Nephron (organoid): ENCODE measurements around the gene CLCN4.

Experiments
- H3K27ac Mint-ChIP-seq, 3 experiments: 2 replicates each; pipeline ENCODE4 v1.8.0; 2020; ENCODE audit warnings: mixed read lengths in 3 of 3, mild to moderate bottlenecking in 2 of 3, moderate library complexity in 1 of 3
- H3K27me3 Mint-ChIP-seq: 2 replicates; pipeline ENCODE4 v1.8.0; 2021; ENCODE audit warnings: low read depth, mild to moderate bottlenecking, moderate library complexity, mixed read lengths
- H3K36me3 Mint-ChIP-seq: 2 replicates; pipeline ENCODE4 v1.8.0; 2020; ENCODE audit warnings: low read depth, mixed read lengths
- H3K4me1 Mint-ChIP-seq: 2 replicates; pipeline ENCODE4 v1.8.0; 2020; ENCODE audit warnings: mixed read lengths
- H3K4me3 Mint-ChIP-seq, 3 experiments: 2 replicates each; pipeline ENCODE4 v1.8.0; 2020; ENCODE audit warnings: mild to moderate bottlenecking in 3 of 3, mixed read lengths in 3 of 3, moderate library complexity in 2 of 3
- H3K9me3 Mint-ChIP-seq: 2 replicates; pipeline ENCODE4 v1.8.0; 2020; ENCODE audit warnings: mixed read lengths
- CTCF ChIP-seq, 3 experiments: fragments of 200-600 bp; sonication (generic); IDR thresholded peaks; one replicate each; pipeline ENCODE4 v1.5.0; 2021; ENCODE audit warnings: antibody characterized with exemption in 3 of 3; ENCODE audit not compliant: unreplicated experiment in 3 of 3

The CLCN4 gene

DNA sequence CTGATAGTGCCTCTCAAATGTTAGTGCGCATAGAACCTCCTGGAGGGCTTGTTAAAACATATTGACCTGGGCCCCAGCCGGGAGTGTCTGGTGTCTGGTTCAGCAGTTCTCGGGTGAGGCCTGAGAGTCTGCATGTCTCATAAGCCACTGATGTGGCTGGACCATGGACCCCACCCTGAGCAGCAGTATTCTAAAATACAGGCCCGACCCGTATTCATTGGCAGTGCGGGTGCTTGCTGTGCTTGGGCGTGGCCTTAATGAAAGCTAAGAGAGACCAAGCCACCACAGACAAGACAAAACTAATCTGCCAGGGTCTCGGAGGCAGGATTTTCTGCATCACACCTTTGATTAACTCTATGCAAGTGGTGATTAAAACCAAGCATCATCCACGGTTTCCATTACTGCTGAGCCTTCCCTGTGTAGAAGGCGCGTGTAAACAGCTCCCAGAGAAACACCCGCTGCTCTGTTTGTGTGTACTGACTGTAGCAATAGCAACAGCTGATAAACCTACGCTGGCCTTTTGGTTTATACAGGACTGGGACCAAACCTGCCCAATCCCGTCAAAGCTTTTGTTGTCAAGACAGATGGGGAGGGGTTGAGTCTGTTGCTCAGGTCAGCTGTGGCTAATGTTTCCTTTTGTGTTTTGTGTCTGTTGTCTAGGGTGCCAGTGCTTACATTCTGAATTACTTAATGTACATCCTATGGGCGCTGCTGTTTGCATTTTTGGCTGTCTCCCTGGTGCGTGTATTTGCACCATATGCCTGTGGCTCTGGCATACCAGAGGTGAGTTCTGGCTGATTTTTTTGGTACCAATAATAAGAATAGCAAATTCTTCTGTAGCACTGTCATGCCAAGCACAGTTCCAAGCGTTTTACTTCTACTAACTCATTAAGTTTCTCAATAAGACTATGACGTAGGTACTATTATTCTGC, 40.8 kb downstream of the CLCN4 start:
- H3K4me1 Mint-ChIP-seq = peaks cover 22% of the 10 kb centered on the region
- peaks cover 7% of the 10 kb centered on the region for H3K9me3 Mint-ChIP-seq
- H3K27ac Mint-ChIP-seq = peak overlapping the region; percentile 28 to 58 (median 30)
- TF ChIP-seq CTCF (IDR thresholded peaks at IDR 0.05; ENCODE audit: unreplicated experiment in 3 of 3) = no peak
- H3K4me3 Mint-ChIP-seq = no peak overlapping the region
- H3K36me3 Mint-ChIP-seq = peaks cover 35% of the 10 kb centered on the region
- no peaks in the 10 kb centered on the region for H3K27me3 Mint-ChIP-seq

DNA sequence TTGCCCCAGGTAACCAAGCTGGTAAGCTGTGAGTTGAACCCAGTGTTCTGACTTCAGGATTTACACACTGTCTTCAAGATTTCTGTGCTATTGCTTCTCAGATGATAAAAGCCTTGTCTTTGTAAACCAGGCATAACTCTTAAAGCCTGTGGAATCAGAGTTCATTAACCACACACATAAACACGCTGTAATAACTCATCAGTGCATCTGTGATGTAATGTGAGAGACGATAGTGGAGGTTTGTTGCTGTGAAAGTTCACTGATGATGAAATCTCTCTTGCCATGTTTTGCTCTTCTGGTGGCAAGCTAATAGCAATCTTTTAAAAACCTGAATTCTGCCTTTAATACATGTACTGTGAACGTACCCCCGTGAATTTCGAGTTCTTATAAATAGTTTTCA, 41.5 kb downstream of the CLCN4 start:
- TF ChIP-seq CTCF (IDR thresholded peaks at IDR 0.05; ENCODE audit: unreplicated experiment in 3 of 3) = no peak
- H3K4me3 Mint-ChIP-seq = no peak overlapping the region

GRCh38 chrX:10199212-10199611, 42.4 kb downstream of the CLCN4 start:
- TF ChIP-seq CTCF (IDR thresholded peaks at IDR 0.05; ENCODE audit: unreplicated experiment in 3 of 3) = no peak
- Mint-ChIP-seq H3K4me3 (no peak overlapping the region), H3K27me3 (no peaks in the 10 kb centered on the region), H3K36me3 (peaks cover 28% of the 10 kb centered on the region), H3K4me1 (peaks cover 22% of the 10 kb centered on the region), H3K27ac (no peak overlapping the region), H3K9me3 (peaks cover 4% of the 10 kb centered on the region)

More for the DNA sequence above, 41.5 kb downstream of the CLCN4 start:
- Mint-ChIP-seq H3K4me1 (peaks cover 22% of the 10 kb centered on the region), H3K36me3 (peaks cover 29% of the 10 kb centered on the region), H3K9me3 (peaks cover 1% of the 10 kb centered on the region), H3K27ac (no peak overlapping the region), H3K27me3 (no peaks in the 10 kb centered on the region)

DNA sequence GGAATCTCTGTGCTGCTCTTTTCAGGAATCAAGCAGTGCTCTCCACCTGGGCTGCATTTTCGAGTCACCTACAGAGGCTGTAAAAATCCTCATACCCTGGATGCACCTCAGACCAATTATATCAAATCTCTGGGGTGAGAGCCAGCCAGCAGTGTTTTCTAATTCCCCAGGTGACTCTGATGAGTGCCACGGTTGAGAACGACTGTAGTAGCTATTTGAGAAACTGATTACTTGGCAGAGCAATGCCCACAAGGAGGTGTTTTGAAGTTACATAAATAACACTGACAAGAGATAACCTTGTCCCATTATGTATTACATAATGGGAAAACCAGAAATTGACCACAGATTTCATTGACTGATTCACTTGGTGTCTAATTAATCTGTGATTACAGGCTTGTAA, 46.8 kb downstream of the CLCN4 start:
- H3K36me3 Mint-ChIP-seq = peaks cover 36% of the 10 kb centered on the region
- peaks cover 12% of the 10 kb centered on the region for H3K9me3 Mint-ChIP-seq
- no peak overlapping the region for H3K27ac Mint-ChIP-seq
- peaks cover 2% of the 10 kb centered on the region for H3K4me1 Mint-ChIP-seq
- H3K27me3 Mint-ChIP-seq = no peaks in the 10 kb centered on the region
- H3K4me3 Mint-ChIP-seq = no peak overlapping the region
- no peak for TF ChIP-seq CTCF (IDR thresholded peaks at IDR 0.05; ENCODE audit: unreplicated experiment in 3 of 3)

GRCh38 chrX:10206317-10206716, 49.5 kb downstream of the CLCN4 start:
- no peak for TF ChIP-seq CTCF (IDR thresholded peaks at IDR 0.05; ENCODE audit: unreplicated experiment in 3 of 3)
- Mint-ChIP-seq H3K4me1 (no peaks in the 10 kb centered on the region), H3K4me3 (no peak overlapping the region), H3K27me3 (no peaks in the 10 kb centered on the region), H3K27ac (no peak overlapping the region), H3K9me3 (peaks cover 18% of the 10 kb centered on the region), H3K36me3 (peaks cover 38% of the 10 kb centered on the region)
